ENCODE results near the gene NEK6. TPM values are rescaled to one million over a fixed set of nuclear protein-coding genes. Genes with fewer than 3 reads are reported as not detected.

NEK6 gene
- total RNA-seq, 2 experiments from 2014 or later = 5.6 to 16.4 TPM

DNA sequence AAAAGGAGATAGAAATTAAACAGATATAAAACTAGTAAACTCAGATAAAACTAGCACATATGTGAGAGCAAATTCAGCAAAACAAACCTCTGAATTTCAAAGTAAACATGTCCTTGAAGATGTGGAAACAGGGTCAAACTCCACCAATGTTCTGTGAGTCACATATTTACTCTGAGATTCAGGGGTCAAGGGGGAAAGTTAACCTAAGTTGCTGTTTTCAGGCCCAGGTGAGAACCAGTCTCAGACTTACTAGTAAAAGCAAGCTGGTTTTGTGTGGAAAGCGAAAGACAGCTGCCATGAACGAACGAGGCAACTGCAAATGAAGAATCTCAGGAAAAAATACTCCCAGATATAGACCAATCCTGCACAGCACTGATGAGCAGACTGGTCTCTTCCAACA lies 128.5 kb downstream of the NEK6 start:
- intact Hi-C loops (cut with micrococcal nuclease; ENCODE audit: unreplicated experiment) = no loop called here
- Histone ChIP-seq H3K9me2 (ENCODE audit: insufficient read depth, low read length) (no peaks in the 10 kb centered on the region), H2AFZ (ENCODE audit: low read length) (no peak overlapping the region), H3K9me3 (ENCODE audit: low read length) (no peaks in the 10 kb centered on the region), H3K4me1 (ENCODE audit: insufficient read depth, low read length, poor library complexity, severe bottlenecking) (peaks cover 5% of the 10 kb centered on the region), H3K27ac (ENCODE audit: low read depth, low read length, poor library complexity, severe bottlenecking) (no peak overlapping the region), H3K79me2 (ENCODE audit: insufficient read depth, low read depth, low read length) (peaks cover 46% of the 10 kb centered on the region; the same call in 1 of the 2 replicates), H3K4me3 (ENCODE audit: low read depth, low read length, poor library complexity, severe bottlenecking) (no peak overlapping the region), H3K4me2 (ENCODE audit: low read length) (no peak overlapping the region), H4K20me1 (ENCODE audit: insufficient read depth, low read length) (peaks cover 17% of the 10 kb centered on the region), H3K36me3 (ENCODE audit: insufficient read depth, low read length) (peaks cover 50% of the 10 kb centered on the region)
- no TSS peak for BruUV-seq (replicated peaks)
- ChIA-PET CTCF (ENCODE audit: unreplicated experiment) (no interaction called here), POLR2A (interaction anchor here (0.7 kb wide), 1 partner anchor 68 kb away, joined by 4 read pairs; no protein-coding TSS in a partner anchor)
- DNase-seq (ENCODE audit: low spot score) = no peak
- TF ChIP-seq EZH2phosphoT487 (IDR thresholded peaks at IDR 0.05; ENCODE audit: borderline replicate concordance, low read depth, low read length) = no peak
- TF ChIP-seq, protein P1, sequence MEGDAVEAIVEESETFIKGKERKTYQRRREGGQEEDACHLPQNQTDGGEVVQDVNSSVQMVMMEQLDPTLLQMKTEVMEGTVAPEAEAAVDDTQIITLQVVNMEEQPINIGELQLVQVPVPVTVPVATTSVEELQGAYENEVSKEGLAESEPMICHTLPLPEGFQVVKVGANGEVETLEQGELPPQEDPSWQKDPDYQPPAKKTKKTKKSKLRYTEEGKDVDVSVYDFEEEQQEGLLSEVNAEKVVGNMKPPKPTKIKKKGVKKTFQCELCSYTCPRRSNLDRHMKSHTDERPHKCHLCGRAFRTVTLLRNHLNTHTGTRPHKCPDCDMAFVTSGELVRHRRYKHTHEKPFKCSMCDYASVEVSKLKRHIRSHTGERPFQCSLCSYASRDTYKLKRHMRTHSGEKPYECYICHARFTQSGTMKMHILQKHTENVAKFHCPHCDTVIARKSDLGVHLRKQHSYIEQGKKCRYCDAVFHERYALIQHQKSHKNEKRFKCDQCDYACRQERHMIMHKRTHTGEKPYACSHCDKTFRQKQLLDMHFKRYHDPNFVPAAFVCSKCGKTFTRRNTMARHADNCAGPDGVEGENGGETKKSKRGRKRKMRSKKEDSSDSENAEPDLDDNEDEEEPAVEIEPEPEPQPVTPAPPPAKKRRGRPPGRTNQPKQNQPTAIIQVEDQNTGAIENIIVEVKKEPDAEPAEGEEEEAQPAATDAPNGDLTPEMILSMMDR (conservative IDR thresholded peaks at IDR 0.05; ENCODE audit: low read length) = no peak

DNA sequence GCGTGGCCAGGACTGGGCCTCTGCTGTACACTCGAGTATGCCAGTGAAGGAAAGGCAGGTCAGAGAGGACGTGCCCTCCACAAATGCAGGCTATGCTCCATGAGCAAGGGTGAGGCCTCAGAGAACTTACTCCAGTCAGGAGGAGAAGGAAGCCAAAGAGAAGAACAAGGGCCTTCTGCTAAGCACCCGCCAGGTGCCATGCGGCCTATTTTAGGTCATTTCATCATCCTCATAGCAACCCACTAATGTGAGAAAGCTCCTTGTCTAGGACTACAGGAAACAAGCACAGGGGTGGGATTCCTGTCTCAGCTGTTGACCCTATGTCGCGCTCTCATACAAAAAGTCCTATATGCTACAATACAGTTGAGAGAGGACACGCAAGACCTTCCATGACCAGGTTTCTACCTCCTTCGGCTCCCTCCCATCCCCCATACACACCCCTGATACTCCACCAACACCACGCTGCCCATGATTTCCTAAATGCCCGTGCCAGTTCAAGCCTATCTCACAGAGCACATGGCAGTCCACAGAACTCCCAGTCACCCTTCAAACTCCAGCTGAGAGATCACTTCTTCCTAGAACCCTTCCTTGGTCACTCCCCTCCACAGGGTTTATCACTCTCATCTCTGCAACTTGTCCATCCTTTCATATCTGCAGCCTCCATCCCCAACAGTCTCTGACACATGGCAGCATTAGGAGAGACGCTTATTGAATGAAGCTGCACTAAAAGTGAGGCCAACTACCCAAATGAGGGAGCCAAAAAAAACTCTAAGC lies 130.7 kb downstream of the NEK6 start:
- no peak overlapping the region for H2AFZ ChIP-seq (ENCODE audit: low read length)
- BruUV-seq (replicated peaks) = no TSS peak
- no peak overlapping the region for H3K4me2 ChIP-seq (ENCODE audit: low read length)
- peaks cover 41% of the 10 kb centered on the region for H3K36me3 ChIP-seq (ENCODE audit: insufficient read depth, low read length)
- no peaks in the 10 kb centered on the region for H3K9me2 ChIP-seq (ENCODE audit: insufficient read depth, low read length)
- no peak overlapping the region for H3K27ac ChIP-seq (ENCODE audit: low read depth, low read length, poor library complexity, severe bottlenecking)
- TF ChIP-seq, protein P1 (conservative IDR thresholded peaks at IDR 0.05; ENCODE audit: low read length) = no peak
- TF ChIP-seq EZH2phosphoT487 (IDR thresholded peaks at IDR 0.05; ENCODE audit: borderline replicate concordance, low read depth, low read length) = no peak
- no peaks in the 10 kb centered on the region for H3K9me3 ChIP-seq (ENCODE audit: low read length)
- ChIA-PET CTCF (ENCODE audit: unreplicated experiment) (no interaction called here), POLR2A (interaction anchor here (0.5 to 2.3 kb wide), 4 partner anchors 10 to 306 kb away, joined by 3 to 4 read pairs (median 4); no protein-coding TSS in a partner anchor)
- H3K4me1 ChIP-seq (ENCODE audit: insufficient read depth, low read length, poor library complexity, severe bottlenecking) = peaks cover 5% of the 10 kb centered on the region
- no peak overlapping the region for H3K4me3 ChIP-seq (ENCODE audit: low read depth, low read length, poor library complexity, severe bottlenecking)
- peak; percentile 5 for DNase-seq (ENCODE audit: low spot score)
- intact Hi-C loops (cut with micrococcal nuclease; ENCODE audit: unreplicated experiment) = no loop called here
- H4K20me1 ChIP-seq (ENCODE audit: insufficient read depth, low read length) = peaks cover 17% of the 10 kb centered on the region
- H3K79me2 ChIP-seq (ENCODE audit: insufficient read depth, low read depth, low read length) = peaks cover 54% of the 10 kb centered on the region; the same call in 1 of the 2 replicates
